ENCODE results near the gene STAT5A.

- TF ChIP-seq, protein P1, sequence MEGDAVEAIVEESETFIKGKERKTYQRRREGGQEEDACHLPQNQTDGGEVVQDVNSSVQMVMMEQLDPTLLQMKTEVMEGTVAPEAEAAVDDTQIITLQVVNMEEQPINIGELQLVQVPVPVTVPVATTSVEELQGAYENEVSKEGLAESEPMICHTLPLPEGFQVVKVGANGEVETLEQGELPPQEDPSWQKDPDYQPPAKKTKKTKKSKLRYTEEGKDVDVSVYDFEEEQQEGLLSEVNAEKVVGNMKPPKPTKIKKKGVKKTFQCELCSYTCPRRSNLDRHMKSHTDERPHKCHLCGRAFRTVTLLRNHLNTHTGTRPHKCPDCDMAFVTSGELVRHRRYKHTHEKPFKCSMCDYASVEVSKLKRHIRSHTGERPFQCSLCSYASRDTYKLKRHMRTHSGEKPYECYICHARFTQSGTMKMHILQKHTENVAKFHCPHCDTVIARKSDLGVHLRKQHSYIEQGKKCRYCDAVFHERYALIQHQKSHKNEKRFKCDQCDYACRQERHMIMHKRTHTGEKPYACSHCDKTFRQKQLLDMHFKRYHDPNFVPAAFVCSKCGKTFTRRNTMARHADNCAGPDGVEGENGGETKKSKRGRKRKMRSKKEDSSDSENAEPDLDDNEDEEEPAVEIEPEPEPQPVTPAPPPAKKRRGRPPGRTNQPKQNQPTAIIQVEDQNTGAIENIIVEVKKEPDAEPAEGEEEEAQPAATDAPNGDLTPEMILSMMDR (IDR thresholded peaks at IDR 0.05): no peak
- TF ChIP-seq POLR2A (IDR thresholded peaks at IDR 0.05): no peak
These were observed 32.9 kb upstream of the STAT5A start for GRCh38 chr17:42255445-42255844.

Data from heart left ventricle (tissue), 13 donors.